BJ (cell line): ENCODE data around the gene TMEM248. TPM values are rescaled to one million over a fixed set of nuclear protein-coding genes. Genes with fewer than 3 reads are reported as not detected.

Source experiments
- CTCF ChIA-PET: fragments of 350-600 bp; formaldehyde crosslinking; extraction: SDS; loops from one replicate; lab custom pipeline; 2021; ENCODE audit warnings: antibody characterized with exemption, inconsistent platforms; lab: Yijun Ruan, JAX
- POLR2A ChIA-PET: fragments of 300-600 bp; sonication (Branson Sonifier 250); formaldehyde crosslinking; extraction: SDS; loops from one replicate; lab custom pipeline; 2021; ENCODE audit warnings: antibody characterized with exemption; lab: Charles Lee
- DNase-seq: peaks from one replicate; pipeline ENCODE4 v3.0.0-alpha.2; 2011; ENCODE audit warnings: low read depth
- H3K27me3 ChIP-seq: 2 replicates; pipeline ENCODE4 v1.6.0; 2011; ENCODE audit warnings: low read length; ENCODE audit not compliant: control insufficient read depth, insufficient read depth
- H3K36me3 ChIP-seq: 2 replicates; pipeline ENCODE4 v1.5.1; 2011; ENCODE audit warnings: low read length; ENCODE audit not compliant: control insufficient read depth, insufficient read depth
- H3K4me3 ChIP-seq: 2 replicates; pipeline ENCODE4 v1.5.1; 2011; ENCODE audit warnings: low read depth, mild to moderate bottlenecking, control low read depth, low read length
- CTCF ChIP-seq: IDR thresholded peaks from 2 replicates; pipeline ENCODE4 v1.5.1; 2011; ENCODE audit warnings: low read depth, mild to moderate bottlenecking, control low read depth, inconsistent platforms, low read length, moderate library complexity; ENCODE audit not compliant: insufficient read depth
- polyA plus RNA-seq: library from polyadenylated mRNA; depleted of rRNA; stranded (reverse); fragments of >200 nt; gene quantifications from 2 replicates; pipeline ENCODE4 v1.2.3, GENCODE V29; 2011

TMEM248 gene
- polyA plus RNA-seq, 1 experiment: 281 TPM

- TF ChIP-seq CTCF: no peak
- DNase-seq: no peak
- Histone ChIP-seq H3K27me3 (no peaks in the 10 kb centered on the region), H3K4me3 (no peak overlapping the region), H3K36me3 (peaks cover 5% of the 10 kb centered on the region)
- POLR2A ChIA-PET: no interaction called here
- CTCF ChIA-PET: no interaction called here
These were observed 6.4 kb downstream of the TMEM248 start for GRCh38 chr7:66927348-66927948.

GRCh38 chr7:66928388-66928787 is 7.4 kb downstream of the TMEM248 start:
- H3K36me3 ChIP-seq: peaks cover 6% of the 10 kb centered on the region
- TF ChIP-seq CTCF: no peak
- no peak overlapping the region for H3K4me3 ChIP-seq
- POLR2A ChIA-PET: no interaction called here
- DNase-seq: no peak
- H3K27me3 ChIP-seq: no peaks in the 10 kb centered on the region
- CTCF ChIA-PET: no interaction called here

- DNase-seq: no peak
These were observed 8.1 kb downstream of the TMEM248 start for GRCh38 chr7:66929165-66929564.

GRCh38 chr7:66929935-66930334 is 8.9 kb downstream of the TMEM248 start:
- POLR2A ChIA-PET: no interaction called here

More at GRCh38 chr7:66929165-66929564, 8.1 kb downstream of the TMEM248 start:
- ChIA-PET CTCF (no interaction called here), POLR2A (no interaction called here)
- Histone ChIP-seq H3K36me3 (peaks cover 4% of the 10 kb centered on the region), H3K27me3 (no peaks in the 10 kb centered on the region), H3K4me3 (no peak overlapping the region)
- no peak for TF ChIP-seq CTCF

GRCh38 chr7:66930341-66930740 is 9.3 kb downstream of the TMEM248 start:
- no peak for DNase-seq
- ChIA-PET CTCF (no interaction called here), POLR2A (no interaction called here)
- no peak for TF ChIP-seq CTCF
- H3K27me3 ChIP-seq: no peaks in the 10 kb centered on the region
- no peak overlapping the region for H3K4me3 ChIP-seq
- H3K36me3 ChIP-seq: peaks cover 4% of the 10 kb centered on the region

More at GRCh38 chr7:66929935-66930334, 8.9 kb downstream of the TMEM248 start:
- CTCF ChIA-PET: no interaction called here
- Histone ChIP-seq H3K4me3 (no peak overlapping the region), H3K27me3 (no peaks in the 10 kb centered on the region), H3K36me3 (peaks cover 4% of the 10 kb centered on the region)
- no peak for DNase-seq
- TF ChIP-seq CTCF: no peak
